Stimulated activated effector memory CD8-positive, alpha-beta T cell treated with anti-CD3 and anti-CD28 coated beads, Interleukin-12 subunit alpha, Interleukin-12 subunit beta, amount 100 ng/mL, for 72 hours (primary cell): ENCODE data around the gene SEPTIN2.
"Not testable (repeated sequence)": the region's sequence is repeated elsewhere in the genome, so short reads cannot be mapped to it uniquely, and the experiment has no call there.

Source experiments
- ATAC-seq: fragments of 150-1000 bp; cut with Tn5 transposase; 2 replicates; pipeline ENCODE4 v1.10.0; 2021
- DNase-seq, 2 donors: peaks; one replicate each; pipeline ENCODE4 v3.0.0; 2021 to 2022; ENCODE audit warnings: low spot score in 2 of 2
- H3K27ac Mint-ChIP-seq: one replicate; pipeline ENCODE4 v1.8.0; 2022; ENCODE audit warnings: mild to moderate bottlenecking, mixed read lengths
- H3K36me3 Mint-ChIP-seq: one replicate; pipeline ENCODE4 v1.8.0; 2022; ENCODE audit warnings: mild to moderate bottlenecking, mixed read lengths
- H3K4me1 Mint-ChIP-seq: one replicate; pipeline ENCODE4 v1.8.0; 2022; ENCODE audit warnings: mixed read lengths
- H3K4me3 Mint-ChIP-seq: one replicate; pipeline ENCODE4 v1.8.0; 2022; ENCODE audit warnings: mild to moderate bottlenecking, mixed read lengths
- H3K9me3 Mint-ChIP-seq: one replicate; pipeline ENCODE4 v1.8.0; 2022; ENCODE audit warnings: mixed read lengths

Gene SEPTIN2

GRCh38 chr2:241279413-241279812 is 36.3 kb upstream of the SEPTIN2 start:
- Mint-ChIP-seq H3K36me3 (peaks cover 12% of the 10 kb centered on the region), H3K4me1 (peaks cover 36% of the 10 kb centered on the region), H3K4me3 (no peak overlapping the region), H3K9me3 (peaks cover 9% of the 10 kb centered on the region), H3K27ac (no peak overlapping the region)
- ATAC-seq (no peak), DNase-seq (no peak)

- H3K4me1 Mint-ChIP-seq: peaks cover 32% of the 10 kb centered on the region
- DNase-seq: no peak
- peaks cover 13% of the 10 kb centered on the region for H3K36me3 Mint-ChIP-seq
- H3K4me3 Mint-ChIP-seq: no peak overlapping the region
- H3K9me3 Mint-ChIP-seq: peaks cover 9% of the 10 kb centered on the region
- no peak overlapping the region for H3K27ac Mint-ChIP-seq
- ATAC-seq: no peak
Observed at GRCh38 chr2:241279828-241280227, 35.9 kb upstream of the SEPTIN2 start.

DNA sequence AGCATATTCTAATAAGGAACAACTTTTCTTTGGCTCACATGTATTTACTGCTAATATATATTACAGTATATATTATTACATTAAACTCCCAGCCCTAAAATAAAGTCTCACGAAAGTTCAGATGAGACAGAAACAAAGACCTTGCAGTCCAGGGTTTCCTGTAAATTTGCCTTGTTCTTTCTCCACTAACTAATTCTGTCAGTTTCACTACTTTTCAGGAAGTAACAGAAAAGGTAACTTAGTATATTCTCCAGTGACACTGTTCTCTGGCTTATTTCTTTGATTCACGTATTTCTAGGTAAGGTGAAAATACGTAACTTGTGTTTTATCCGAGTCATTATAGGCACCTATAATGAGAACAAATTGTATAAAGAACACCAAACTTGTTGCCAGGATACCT is 35.4 kb upstream of the SEPTIN2 start:
- H3K36me3 Mint-ChIP-seq: peaks cover 13% of the 10 kb centered on the region
- H3K4me1 Mint-ChIP-seq: peaks cover 27% of the 10 kb centered on the region
- H3K9me3 Mint-ChIP-seq: peaks cover 5% of the 10 kb centered on the region
- H3K4me3 Mint-ChIP-seq: no peak overlapping the region
- ATAC-seq: no peak
- no peak overlapping the region for H3K27ac Mint-ChIP-seq
- no peak for DNase-seq

DNA sequence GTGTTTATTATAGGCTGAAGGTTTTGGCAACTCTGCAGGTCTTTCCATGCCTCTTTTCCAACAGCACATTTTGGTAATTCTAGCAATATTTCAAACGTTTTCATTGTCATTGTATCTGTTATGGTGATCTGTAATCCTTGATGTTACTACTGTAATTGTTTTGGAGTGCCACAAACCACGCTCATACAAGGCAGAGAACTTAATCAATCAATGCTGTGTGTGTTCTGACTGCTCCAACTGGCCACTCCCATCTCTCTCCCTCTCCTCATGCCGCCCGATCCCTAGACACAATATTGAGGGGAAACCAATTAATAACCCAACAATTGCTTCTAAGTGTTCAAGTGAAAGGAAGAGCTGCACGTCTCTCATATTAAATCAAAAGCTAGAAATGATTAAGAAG is 33.2 kb upstream of the SEPTIN2 start:
- no peak for DNase-seq
- Mint-ChIP-seq H3K4me3 (no peak overlapping the region), H3K27ac (peak overlapping the region; percentile 33), H3K36me3 (peaks cover 13% of the 10 kb centered on the region), H3K9me3 (no peaks in the 10 kb centered on the region), H3K4me1 (peaks cover 32% of the 10 kb centered on the region)
- no peak for ATAC-seq

- no peak overlapping the region for H3K27ac Mint-ChIP-seq
- H3K9me3 Mint-ChIP-seq: no peaks in the 10 kb centered on the region
- H3K4me3 Mint-ChIP-seq: no peak overlapping the region
- H3K36me3 Mint-ChIP-seq: peaks cover 13% of the 10 kb centered on the region
- ATAC-seq (no peak), DNase-seq (no peak)
- H3K4me1 Mint-ChIP-seq: peaks cover 47% of the 10 kb centered on the region
Observed at GRCh38 chr2:241285596-241285995, 30.1 kb upstream of the SEPTIN2 start.

- Mint-ChIP-seq H3K36me3 (peaks cover 13% of the 10 kb centered on the region), H3K9me3 (no peaks in the 10 kb centered on the region), H3K4me3 (no peak overlapping the region), H3K4me1 (peaks cover 47% of the 10 kb centered on the region), H3K27ac (no peak overlapping the region)
- ATAC-seq: no peak
- no peak for DNase-seq
Observed at GRCh38 chr2:241286348-241287090, 29.2 kb upstream of the SEPTIN2 start.

DNA sequence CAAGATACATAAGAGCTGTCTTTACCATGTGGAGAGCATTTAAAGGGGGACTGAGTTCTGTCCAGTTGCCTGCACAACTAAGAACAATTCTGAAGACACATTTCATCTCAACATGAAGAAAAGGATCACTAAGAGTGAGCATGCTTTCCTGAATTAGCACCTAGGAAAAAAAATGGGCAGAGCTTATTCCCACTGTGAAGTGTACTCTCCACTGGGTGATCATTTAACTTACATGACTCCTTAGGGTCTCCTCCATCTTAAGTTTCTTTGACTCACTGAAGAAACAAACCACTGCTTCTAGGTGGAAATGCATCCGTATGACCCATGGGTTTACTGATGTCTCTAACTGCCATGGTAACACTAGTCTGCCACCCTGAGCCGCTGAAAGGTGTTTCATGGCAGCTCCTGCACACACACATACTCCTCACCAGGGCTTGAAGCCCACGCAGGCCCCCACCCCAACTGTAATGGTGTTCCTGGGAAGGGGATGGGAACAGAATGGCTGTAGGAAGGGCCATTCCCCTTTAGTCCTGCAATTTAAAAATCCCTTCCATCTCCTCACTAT is 27.3 kb upstream of the SEPTIN2 start:
- Mint-ChIP-seq H3K9me3 (no peaks in the 10 kb centered on the region), H3K4me3 (no peak overlapping the region), H3K4me1 (peaks cover 52% of the 10 kb centered on the region), H3K27ac (peak overlapping the region; percentile 9), H3K36me3 (peaks cover 13% of the 10 kb centered on the region)
- ATAC-seq (peak; percentile 44), DNase-seq (no peak)

- Mint-ChIP-seq H3K27ac (peak overlapping the region; percentile 12), H3K4me1 (peaks cover 49% of the 10 kb centered on the region), H3K4me3 (no peak overlapping the region), H3K36me3 (peaks cover 10% of the 10 kb centered on the region), H3K9me3 (no peaks in the 10 kb centered on the region)
- no peak for DNase-seq
- no peak for ATAC-seq
Observed at GRCh38 chr2:241289053-241289452, 26.7 kb upstream of the SEPTIN2 start.

- Mint-ChIP-seq H3K4me1 (peaks cover 46% of the 10 kb centered on the region), H3K4me3 (no peak overlapping the region), H3K27ac (peak overlapping the region; percentile 12), H3K9me3 (no peaks in the 10 kb centered on the region), H3K36me3 (peaks cover 6% of the 10 kb centered on the region)
- no peak for ATAC-seq
- DNase-seq: no peak
Observed at GRCh38 chr2:241289597-241289996, 26.1 kb upstream of the SEPTIN2 start.

- Mint-ChIP-seq H3K4me3 (no peak overlapping the region), H3K9me3 (no peaks in the 10 kb centered on the region), H3K27ac (no peak overlapping the region), H3K4me1 (peaks cover 45% of the 10 kb centered on the region), H3K36me3 (peaks cover 5% of the 10 kb centered on the region)
- DNase-seq: no peak
- no peak for ATAC-seq
Observed at GRCh38 chr2:241291153-241291552, 24.6 kb upstream of the SEPTIN2 start.

GRCh38 chr2:241291977-241292376 is 23.7 kb upstream of the SEPTIN2 start:
- Mint-ChIP-seq H3K9me3 (no peaks in the 10 kb centered on the region), H3K27ac (no peak overlapping the region), H3K4me3 (no peak overlapping the region), H3K4me1 (peaks cover 43% of the 10 kb centered on the region), H3K36me3 (peaks cover 5% of the 10 kb centered on the region)
- no peak for DNase-seq
- ATAC-seq: no peak

- Mint-ChIP-seq H3K4me1 (peaks cover 47% of the 10 kb centered on the region), H3K36me3 (peaks cover 15% of the 10 kb centered on the region)
- H3K27ac Mint-ChIP-seq, ATAC-seq, H3K9me3 Mint-ChIP-seq, DNase-seq, H3K4me3 Mint-ChIP-seq: not testable (repeated sequence)
Observed at GRCh38 chr2:241293378-241293797, 22.3 kb upstream of the SEPTIN2 start.

GRCh38 chr2:241295326-241296095 is 20.2 kb upstream of the SEPTIN2 start:
- ATAC-seq (no peak), DNase-seq (no peak)
- no peak overlapping the region for H3K27ac Mint-ChIP-seq
- H3K36me3 Mint-ChIP-seq: peaks cover 15% of the 10 kb centered on the region
- H3K4me3 Mint-ChIP-seq: no peak overlapping the region
- peaks cover 45% of the 10 kb centered on the region for H3K4me1 Mint-ChIP-seq
- H3K9me3 Mint-ChIP-seq: no peaks in the 10 kb centered on the region

DNA sequence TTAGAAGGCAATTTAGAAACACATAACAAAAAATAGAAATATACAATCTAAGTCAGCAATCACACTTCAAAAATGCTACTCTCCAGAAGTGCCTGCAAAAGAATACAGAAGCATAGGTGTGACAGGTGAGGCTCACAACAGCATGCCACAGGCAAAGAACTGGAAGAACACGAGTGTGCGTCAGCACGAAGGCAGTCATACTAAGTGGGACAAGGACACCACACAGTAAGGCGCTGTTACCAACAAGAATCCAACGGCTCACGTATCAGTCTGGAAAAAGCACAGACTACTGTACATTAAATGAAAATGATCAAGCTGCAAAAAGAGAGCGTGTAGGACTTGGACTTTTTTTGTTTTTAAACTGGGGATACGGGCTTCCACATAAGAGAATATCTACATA is 19.0 kb upstream of the SEPTIN2 start:
- ATAC-seq (no peak), DNase-seq (peak in 1 of 2 donors; percentile 17)
- H3K4me1 Mint-ChIP-seq: peaks cover 47% of the 10 kb centered on the region
- peaks cover 15% of the 10 kb centered on the region for H3K36me3 Mint-ChIP-seq
- H3K27ac Mint-ChIP-seq: no peak overlapping the region
- no peak overlapping the region for H3K4me3 Mint-ChIP-seq
- H3K9me3 Mint-ChIP-seq: no peaks in the 10 kb centered on the region

DNA sequence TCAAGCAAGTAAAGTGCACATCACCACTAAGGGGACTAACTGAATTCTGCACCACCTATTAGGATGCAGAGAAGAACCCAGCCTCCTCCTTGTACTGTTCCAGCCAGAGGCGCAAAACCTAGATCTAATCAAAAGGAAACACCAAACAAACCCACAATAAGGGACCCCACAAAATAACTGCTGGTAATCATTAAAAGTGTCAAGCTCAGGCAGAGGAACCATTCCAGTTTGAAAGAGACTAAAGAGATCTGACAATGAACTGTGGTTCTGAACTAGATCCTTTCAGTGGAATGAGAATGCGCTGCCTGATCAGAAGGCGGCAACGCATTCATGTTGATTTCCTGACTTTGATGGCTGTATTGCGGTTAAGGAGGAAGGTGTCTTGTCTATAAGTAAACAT is 17.1 kb upstream of the SEPTIN2 start:
- Mint-ChIP-seq H3K4me3 (peak overlapping the region; percentile 20), H3K4me1 (peaks cover 47% of the 10 kb centered on the region), H3K36me3 (peaks cover 15% of the 10 kb centered on the region), H3K9me3 (no peaks in the 10 kb centered on the region), H3K27ac (peak overlapping the region; percentile 54)
- DNase-seq: no peak
- ATAC-seq: peak; percentile 47

- ATAC-seq: peak; percentile 67
Observed at GRCh38 chr2:241300000-241300399, 15.7 kb upstream of the SEPTIN2 start.

More at GRCh38 chr2:241300000-241300399, 15.7 kb upstream of the SEPTIN2 start:
- DNase-seq: peak in 1 of 2 donors; percentile 43
- H3K4me3 Mint-ChIP-seq: peak overlapping the region; percentile 25
- H3K36me3 Mint-ChIP-seq: peaks cover 15% of the 10 kb centered on the region
- peaks cover 54% of the 10 kb centered on the region for H3K4me1 Mint-ChIP-seq
- no peaks in the 10 kb centered on the region for H3K9me3 Mint-ChIP-seq
- H3K27ac Mint-ChIP-seq: no peak overlapping the region
